ENCODE measurements around the gene ASS1.

DNA sequence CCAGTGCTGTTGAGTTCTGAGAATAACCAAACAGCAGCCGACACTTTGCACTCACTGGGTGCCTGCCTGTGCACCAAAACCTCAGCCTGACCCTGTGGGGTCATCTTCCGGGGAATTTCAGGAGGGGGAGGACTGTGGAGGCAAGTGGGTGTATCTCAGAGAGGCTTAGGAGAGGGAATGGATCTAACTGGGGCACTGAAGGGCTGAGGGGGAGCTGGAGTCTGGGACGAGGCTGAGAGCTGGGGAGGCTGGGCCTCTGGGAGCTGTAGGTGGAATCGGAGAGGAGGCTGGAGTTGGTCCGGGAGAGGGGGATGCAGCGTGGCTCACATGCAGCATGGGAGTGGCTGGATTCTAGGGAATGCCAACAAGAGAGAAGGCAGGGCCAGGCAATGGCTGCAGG is 14.9 kb upstream of the ASS1 start:
- TF ChIP-seq, protein P1, sequence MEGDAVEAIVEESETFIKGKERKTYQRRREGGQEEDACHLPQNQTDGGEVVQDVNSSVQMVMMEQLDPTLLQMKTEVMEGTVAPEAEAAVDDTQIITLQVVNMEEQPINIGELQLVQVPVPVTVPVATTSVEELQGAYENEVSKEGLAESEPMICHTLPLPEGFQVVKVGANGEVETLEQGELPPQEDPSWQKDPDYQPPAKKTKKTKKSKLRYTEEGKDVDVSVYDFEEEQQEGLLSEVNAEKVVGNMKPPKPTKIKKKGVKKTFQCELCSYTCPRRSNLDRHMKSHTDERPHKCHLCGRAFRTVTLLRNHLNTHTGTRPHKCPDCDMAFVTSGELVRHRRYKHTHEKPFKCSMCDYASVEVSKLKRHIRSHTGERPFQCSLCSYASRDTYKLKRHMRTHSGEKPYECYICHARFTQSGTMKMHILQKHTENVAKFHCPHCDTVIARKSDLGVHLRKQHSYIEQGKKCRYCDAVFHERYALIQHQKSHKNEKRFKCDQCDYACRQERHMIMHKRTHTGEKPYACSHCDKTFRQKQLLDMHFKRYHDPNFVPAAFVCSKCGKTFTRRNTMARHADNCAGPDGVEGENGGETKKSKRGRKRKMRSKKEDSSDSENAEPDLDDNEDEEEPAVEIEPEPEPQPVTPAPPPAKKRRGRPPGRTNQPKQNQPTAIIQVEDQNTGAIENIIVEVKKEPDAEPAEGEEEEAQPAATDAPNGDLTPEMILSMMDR (conservative IDR thresholded peaks at IDR 0.05 in 1 of 2, IDR thresholded peaks at IDR 0.05 in 1 of 2; ENCODE audit: low read depth in 1 of 2, low read length in 2 of 2), result no peak
- no peak for TF ChIP-seq EZH2 (IDR thresholded peaks at IDR 0.05; ENCODE audit: low read length, missing control alignments)

Measured in fibroblast of lung (primary cell).